HG03025 (cell line): Measurements from ENCODE around the gene TSPAN9.

Source experiments
- ATAC-seq: cut with Tn5 transposase; IDR thresholded peaks from one replicate; pipeline ENCODE4 v1.9.1; 2021; ENCODE audit warnings: mild to moderate bottlenecking, moderate library complexity; ENCODE audit not compliant: unreplicated experiment, low FRiP score

Gene TSPAN9

DNA sequence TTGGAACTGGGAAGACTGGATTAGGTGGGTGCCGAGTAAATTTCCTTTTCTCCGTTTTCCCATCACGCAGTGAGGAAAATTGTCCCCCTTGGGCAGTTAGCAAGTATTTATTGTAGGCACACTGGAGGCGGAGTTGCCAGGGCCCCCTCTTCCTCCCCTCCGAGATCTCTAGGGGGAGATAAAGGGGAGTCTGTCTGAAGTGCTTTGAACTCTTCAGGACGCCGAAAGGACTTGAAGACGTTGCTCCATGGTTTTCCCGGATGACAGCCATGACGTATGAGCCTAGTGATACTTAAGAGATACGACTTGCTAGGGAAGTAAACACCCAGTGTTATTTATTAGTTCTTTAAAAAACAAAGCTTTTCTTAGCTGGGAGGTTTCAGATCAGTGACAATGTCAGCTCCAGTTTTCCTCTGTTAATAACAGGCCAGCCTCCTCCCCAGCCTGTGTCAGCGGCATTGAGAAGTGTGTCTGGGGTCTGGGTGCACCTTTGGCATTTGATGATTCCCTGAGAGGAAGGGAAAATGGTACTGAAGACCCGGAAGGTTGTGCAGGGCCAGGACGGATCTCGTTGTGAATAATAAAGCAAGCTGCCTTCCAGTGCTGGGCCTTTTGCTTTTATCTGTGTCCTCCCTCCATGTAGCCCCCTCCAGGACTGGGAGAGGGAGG, 78.7 kb downstream of the TSPAN9 start:
- no peak for ATAC-seq

- no peak for ATAC-seq
These were observed 80.6 kb downstream of the TSPAN9 start for GRCh38 chr12:3157581-3158323.

DNA sequence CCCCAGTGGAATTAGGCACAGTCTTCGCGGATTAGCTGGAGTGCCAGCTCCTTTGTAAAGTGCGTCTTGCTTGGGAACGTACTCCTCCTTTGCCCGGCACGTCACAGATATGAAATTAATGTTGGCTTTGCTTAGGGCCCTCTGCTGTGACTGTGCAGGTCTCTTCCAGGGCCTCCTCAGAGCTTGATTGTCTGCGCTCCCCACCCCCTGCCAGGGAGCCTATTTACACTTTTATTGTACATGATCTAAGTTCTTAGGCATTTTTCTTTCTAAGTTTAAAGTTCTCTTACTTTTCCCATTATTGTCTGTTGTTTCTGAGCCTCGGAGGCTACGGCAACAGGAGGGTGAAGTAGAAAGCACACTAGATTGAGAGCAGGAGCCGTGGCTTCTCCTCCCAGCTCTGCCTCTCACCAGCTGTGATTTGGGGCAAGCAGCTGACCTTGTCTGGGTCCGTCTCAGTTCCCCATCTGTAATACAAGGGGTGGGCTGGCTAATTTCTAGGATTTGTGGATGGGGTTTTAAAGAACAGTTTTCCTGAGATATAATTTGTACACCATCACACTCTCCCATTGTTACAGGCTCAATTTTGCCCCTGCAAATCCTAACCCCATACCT, 81.8 kb downstream of the TSPAN9 start:
- no peak for ATAC-seq

- no peak for ATAC-seq
These were observed 82.9 kb downstream of the TSPAN9 start for GRCh38 chr12:3160081-3160480.

- ATAC-seq, result no peak
These were observed 84.7 kb downstream of the TSPAN9 start for GRCh38 chr12:3161861-3162260.

DNA sequence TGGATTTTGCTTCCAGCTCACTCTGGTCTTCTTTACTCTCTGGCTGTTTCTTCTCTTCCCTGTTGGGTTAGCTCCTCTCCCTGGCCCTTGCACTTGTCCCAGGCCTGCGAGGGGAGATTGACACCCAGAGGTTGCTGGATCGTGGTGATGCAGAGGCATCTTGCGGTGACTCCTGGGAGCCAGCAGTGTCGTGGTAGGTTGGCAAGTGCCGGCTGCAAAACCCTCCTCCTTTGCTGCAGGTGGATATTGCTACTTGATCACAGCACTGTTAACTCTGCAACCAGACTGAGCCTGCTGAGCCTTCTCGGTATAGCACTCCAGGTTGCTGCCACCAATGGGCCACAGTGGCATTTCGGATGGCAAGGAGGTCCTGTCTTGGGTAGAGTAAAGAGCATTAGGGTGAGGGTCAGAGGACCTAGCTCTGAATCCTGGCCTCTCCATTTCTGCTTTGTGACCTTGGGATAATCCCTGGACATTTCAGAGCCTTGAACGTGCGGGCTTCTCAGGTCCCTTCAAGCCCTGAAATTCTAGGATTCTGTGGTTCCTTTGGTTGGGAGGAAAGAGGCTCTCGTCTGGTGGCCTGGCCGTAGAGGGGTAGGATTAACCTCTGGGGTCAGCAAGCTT, 87.4 kb downstream of the TSPAN9 start:
- ATAC-seq, result no peak

GRCh38 chr12:3165078-3165980, 88.2 kb downstream of the TSPAN9 start:
- ATAC-seq, result no peak

GRCh38 chr12:3167636-3168035, 90.5 kb downstream of the TSPAN9 start:
- no peak for ATAC-seq

DNA sequence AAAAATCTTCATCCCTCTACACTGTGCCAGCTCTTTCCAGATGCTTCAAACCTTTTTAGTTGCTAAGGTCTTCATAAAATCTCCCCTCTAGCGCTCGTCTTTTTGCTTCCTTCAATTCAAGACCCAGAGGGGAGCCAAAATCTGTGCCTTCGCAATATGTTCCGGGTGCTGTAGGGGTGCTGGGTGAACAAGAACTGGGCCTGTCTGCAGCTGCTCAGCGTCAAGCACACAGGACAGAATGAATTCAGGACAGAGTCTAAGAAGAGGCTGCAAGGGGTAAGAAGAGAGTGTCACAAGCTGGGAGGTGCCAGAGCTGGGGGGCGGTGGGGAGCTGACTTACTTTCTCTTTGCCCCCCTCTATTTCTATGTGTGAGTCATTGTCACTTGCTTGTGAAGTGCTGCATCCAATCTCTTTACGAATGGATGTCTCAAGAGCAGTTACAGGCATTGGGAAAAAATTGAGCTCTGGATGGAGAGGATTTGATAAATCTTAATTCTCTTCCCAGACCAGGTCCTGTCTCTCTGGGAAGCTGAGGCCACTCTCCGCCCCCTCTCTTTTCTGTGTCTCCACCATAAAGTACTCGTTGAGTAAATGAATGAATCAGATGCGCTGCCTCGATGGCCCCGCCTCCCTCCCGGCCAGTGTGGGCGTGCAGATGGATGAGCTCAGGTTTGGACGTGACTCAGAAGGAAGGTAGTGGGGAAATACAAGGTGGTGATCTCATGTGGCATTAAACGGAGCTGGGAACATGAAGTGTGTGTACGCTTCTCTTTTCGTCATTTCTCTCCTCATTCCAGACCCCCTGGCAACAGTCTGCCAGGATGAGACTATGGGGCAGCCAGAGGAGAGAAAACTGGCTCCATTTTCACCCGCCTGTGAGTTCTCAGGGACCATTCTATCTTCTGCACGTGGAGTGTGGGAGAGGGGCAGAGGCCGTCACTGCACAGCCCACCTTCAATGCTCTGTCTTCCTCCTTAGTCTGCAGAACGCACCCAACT, 91.3 kb downstream of the TSPAN9 start:
- ATAC-seq, result no peak

- no peak for ATAC-seq
These were observed 93.4 kb downstream of the TSPAN9 start for GRCh38 chr12:3170423-3171194.

DNA sequence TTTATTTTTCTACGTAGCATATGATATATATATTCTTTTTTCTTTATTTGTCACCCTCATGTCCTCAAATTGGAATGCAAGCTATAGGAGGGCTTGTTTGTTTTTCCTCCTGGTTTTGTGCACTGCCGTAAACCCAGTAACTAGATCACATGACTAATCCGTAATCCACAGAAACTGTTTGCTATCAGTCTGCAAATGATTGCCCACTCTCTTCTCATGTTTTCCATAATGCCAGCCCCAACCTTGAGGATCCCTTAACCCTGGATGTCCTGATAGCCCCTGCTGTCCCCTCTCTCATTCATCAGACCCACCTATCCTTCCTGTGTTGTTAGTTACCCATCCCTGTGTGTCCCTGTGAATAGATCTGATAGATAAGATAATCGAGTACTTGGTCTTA, 94.0 kb downstream of the TSPAN9 start:
- no peak for ATAC-seq

DNA sequence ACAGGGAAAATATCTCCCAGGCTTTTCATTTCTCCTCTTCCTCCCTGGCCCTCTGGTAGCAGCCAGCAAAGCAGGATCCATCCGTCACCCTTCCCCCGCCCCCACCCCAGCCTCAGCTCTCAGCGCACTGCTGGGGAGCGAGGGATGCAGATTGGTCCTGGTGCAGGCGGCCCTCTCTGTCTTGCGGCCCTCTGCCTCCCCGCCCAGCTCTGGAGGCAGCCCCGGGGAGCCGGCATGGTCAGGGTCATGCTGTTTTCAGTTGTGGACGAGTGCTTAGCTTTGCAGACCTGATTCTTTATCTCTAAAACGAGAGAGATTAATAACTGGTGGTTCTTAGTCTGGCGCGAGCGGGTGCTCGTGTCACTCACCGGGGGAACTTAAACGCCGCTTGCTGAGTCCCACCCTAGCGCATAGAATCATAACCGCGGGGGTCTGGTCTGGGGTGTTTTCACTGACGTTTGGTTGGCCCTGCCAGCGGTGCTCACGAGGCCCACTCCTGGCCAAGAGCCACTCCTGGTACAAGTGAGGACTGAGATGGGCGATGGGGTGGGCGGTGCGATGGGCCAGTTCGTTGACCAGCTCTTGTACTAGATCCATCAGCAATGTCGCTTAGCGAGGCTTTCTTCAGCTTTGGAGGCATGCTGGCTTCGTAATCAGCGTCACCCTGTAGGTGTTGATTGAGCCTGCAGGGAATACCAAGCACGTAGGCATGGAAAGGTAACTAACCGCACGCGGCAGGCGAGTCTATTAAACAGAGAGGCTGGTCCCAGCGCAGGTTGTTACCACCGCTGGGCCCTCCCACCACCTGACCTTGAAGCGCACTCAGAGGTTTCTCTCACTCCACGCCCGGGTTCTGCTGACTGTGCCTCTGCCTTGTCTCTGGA, 95.2 kb downstream of the TSPAN9 start:
- no peak for ATAC-seq

- no peak for ATAC-seq
These were observed 95.9 kb downstream of the TSPAN9 start for GRCh38 chr12:3173008-3173553.

GRCh38 chr12:3173912-3174311, 96.7 kb downstream of the TSPAN9 start:
- ATAC-seq, result no peak

- no peak for ATAC-seq
These were observed 98.1 kb downstream of the TSPAN9 start for GRCh38 chr12:3175238-3175637.

DNA sequence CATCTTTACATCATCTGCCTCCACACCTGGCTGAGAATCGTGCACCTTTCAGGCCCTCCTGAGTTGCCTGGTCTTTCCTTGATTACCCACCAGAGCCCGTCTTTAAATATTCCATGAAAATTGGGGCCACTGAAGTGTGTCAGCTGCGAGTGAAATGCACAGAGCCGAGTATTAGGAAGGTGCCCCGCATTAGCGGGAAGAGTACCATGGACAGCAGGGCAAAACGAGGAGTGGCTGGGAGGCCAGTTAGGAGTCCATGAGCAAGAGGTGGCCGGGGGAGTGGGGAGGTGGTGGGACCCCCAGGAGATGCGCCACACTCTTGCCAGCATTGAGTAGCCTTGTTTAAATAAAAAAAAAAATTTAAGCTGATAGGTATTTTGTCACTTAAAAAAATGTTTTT, 99.6 kb downstream of the TSPAN9 start:
- no peak for ATAC-seq

- no peak for ATAC-seq
These were observed 100.7 kb downstream of the TSPAN9 start for GRCh38 chr12:3177778-3178425.
